ENCODE data around the gene ASPSCR1. TPM values are rescaled to one million over a fixed set of nuclear protein-coding genes. Genes with fewer than 3 reads are reported as not detected.

Gene ASPSCR1
- total RNA-seq, 1 donor from 2014 or later: 50.0 TPM

DNA sequence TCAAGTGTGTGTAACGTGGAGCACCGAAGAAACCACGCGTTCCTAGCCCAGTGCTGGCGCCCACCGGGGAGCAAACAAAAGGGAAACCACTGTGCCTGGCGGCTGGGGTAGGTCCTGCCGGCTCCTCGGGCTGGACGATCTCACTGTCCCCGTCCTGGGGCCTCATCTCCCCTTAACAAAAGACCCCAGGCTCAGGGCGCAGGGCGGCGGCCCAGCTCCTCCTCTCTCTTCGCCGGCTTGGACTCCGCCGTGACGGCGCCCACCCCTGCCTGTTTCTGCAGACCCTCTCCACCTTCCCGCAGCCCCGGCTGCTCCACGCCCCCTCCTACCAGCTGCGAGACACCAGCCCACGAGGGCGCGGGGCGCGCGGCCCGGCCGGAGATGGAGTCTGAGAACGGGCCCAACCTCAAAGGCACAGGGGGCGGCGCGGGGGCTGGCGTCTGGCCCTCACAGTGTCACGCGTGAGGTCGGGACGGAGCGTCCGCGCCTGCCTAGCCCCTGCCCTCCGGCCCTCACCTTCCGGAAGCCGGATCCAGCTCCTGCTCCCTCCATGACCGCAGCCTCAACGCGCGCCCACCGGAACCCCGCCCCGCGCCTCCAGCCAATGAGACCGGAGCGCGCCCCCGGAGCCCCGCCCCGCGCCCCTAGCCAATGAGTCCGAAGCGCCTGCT is 45.0 kb downstream of the ASPSCR1 start, which contains the start of gene CENPX:
CENPX (minus strand) TSS at position 569 of the 671 bp plus-strand sequence; CDS start at position 552, 17 bp downstream.
- peaks cover 22% of the 10 kb centered on the region for H3K4me1 Mint-ChIP-seq
- peaks cover 4% of the 10 kb centered on the region for H3K36me3 Mint-ChIP-seq (ENCODE audit: low read depth)
- no peaks in the 10 kb centered on the region for H3K27me3 Mint-ChIP-seq
- POLR2A ChIA-PET: interaction anchor here (0.5 to 3.2 kb wide), 23 partner anchors 13 to 427 kb away, joined by 3 to 43 read pairs (median 4); partner anchors contain the start of genes DCXR, GPS1, MCRIP1 and MRPL12
- TF ChIP-seq, protein P1, sequence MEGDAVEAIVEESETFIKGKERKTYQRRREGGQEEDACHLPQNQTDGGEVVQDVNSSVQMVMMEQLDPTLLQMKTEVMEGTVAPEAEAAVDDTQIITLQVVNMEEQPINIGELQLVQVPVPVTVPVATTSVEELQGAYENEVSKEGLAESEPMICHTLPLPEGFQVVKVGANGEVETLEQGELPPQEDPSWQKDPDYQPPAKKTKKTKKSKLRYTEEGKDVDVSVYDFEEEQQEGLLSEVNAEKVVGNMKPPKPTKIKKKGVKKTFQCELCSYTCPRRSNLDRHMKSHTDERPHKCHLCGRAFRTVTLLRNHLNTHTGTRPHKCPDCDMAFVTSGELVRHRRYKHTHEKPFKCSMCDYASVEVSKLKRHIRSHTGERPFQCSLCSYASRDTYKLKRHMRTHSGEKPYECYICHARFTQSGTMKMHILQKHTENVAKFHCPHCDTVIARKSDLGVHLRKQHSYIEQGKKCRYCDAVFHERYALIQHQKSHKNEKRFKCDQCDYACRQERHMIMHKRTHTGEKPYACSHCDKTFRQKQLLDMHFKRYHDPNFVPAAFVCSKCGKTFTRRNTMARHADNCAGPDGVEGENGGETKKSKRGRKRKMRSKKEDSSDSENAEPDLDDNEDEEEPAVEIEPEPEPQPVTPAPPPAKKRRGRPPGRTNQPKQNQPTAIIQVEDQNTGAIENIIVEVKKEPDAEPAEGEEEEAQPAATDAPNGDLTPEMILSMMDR (IDR thresholded peaks at IDR 0.05): no peak
- DNase-seq: no peak
- intact Hi-C loops (cut with micrococcal nuclease): loop anchor here (5.0 kb wide), 2 partner anchors 150 to 475 kb away; partner anchors contain the start of gene ARHGDIA
- no peak for ATAC-seq (ENCODE audit: low read depth)
- CTCF ChIA-PET: interaction anchor here (0.6 to 5.9 kb wide), 3 partner anchors 15 to 63 kb away, joined by 3 to 59 read pairs (median 3); partner anchors contain the start of gene DCXR
- H3K27ac Mint-ChIP-seq: peak within 1 kb of the TSS; percentile 35
- peak within 1 kb of the TSS; percentile 85 for H3K4me3 Mint-ChIP-seq
- H3K9me3 Mint-ChIP-seq: no peaks in the 10 kb centered on the region

- POLR2A ChIA-PET: interaction anchor here (0.6 to 3.2 kb wide), 18 partner anchors 12 to 426 kb away, joined by 3 to 43 read pairs (median 4); partner anchors contain the start of genes DCXR, GPS1, MCRIP1 and RFNG
- CTCF ChIA-PET: interaction anchor here (0.6 to 5.9 kb wide), 2 partner anchors 15 to 64 kb away, joined by 3 to 59 read pairs; partner anchors contain the start of gene DCXR
- Mint-ChIP-seq H3K36me3 (ENCODE audit: low read depth) (peaks cover 4% of the 10 kb centered on the region), H3K4me3 (peak within 1 kb of the TSS; percentile 85), H3K27me3 (no peaks in the 10 kb centered on the region), H3K27ac (no peak within 1 kb of the TSS), H3K4me1 (peaks cover 22% of the 10 kb centered on the region), H3K9me3 (no peaks in the 10 kb centered on the region)
- intact Hi-C loops (cut with micrococcal nuclease): loop anchor here (1.0 to 5.0 kb wide), 7 partner anchors 8 to 474 kb away; partner anchors contain the start of genes ARHGDIA, ASPSCR1, DCXR and FASN
- ATAC-seq (ENCODE audit: low read depth) (peak; percentile 96), DNase-seq (peak; percentile 97)
- TF ChIP-seq, protein P1 (IDR thresholded peaks at IDR 0.05): no peak
Measured at GRCh38 chr17:82022981-82023446, 45.6 kb downstream of the ASPSCR1 start, which contains the start of gene LRRC45. Gene LRRC45, plus strand, starts transcription at chr17:82023305. Its CDS starts 339 bp downstream, at chr17:82023644.

GRCh38 chr17:82023447-82024241 is 46.2 kb downstream of the ASPSCR1 start:
- Mint-ChIP-seq H3K36me3 (ENCODE audit: low read depth) (peaks cover 2% of the 10 kb centered on the region), H3K9me3 (no peaks in the 10 kb centered on the region), H3K27ac (no peak overlapping the region), H3K4me1 (peaks cover 22% of the 10 kb centered on the region), H3K27me3 (no peaks in the 10 kb centered on the region), H3K4me3 (peak overlapping the region; percentile 76)
- TF ChIP-seq, protein P1 (IDR thresholded peaks at IDR 0.05): no peak
- intact Hi-C loops (cut with micrococcal nuclease): loop anchor here (1.0 to 5.0 kb wide), 7 partner anchors 8 to 474 kb away; partner anchors contain the start of genes ARHGDIA, ASPSCR1, DCXR and FASN
- DNase-seq (no peak), ATAC-seq (ENCODE audit: low read depth) (no peak)
- ChIA-PET CTCF (interaction anchor here (5.9 kb wide), 1 partner anchor 64 kb away, joined by 59 read pairs; no protein-coding TSS in a partner anchor), POLR2A (interaction anchor here (0.6 to 3.2 kb wide), 14 partner anchors 12 to 426 kb away, joined by 3 to 43 read pairs (median 4); partner anchors contain the start of genes DCXR, GPS1, MCRIP1 and RFNG)

- ChIA-PET POLR2A (interaction anchor here (1.1 kb wide), 1 partner anchor 11 kb away, joined by 3 read pairs; no protein-coding TSS in a partner anchor), CTCF (interaction anchor here (5.9 kb wide), 1 partner anchor 65 kb away, joined by 59 read pairs; no protein-coding TSS in a partner anchor)
- no peak for ATAC-seq (ENCODE audit: low read depth)
- Mint-ChIP-seq H3K27me3 (peaks cover 2% of the 10 kb centered on the region), H3K27ac (no peak overlapping the region), H3K9me3 (no peaks in the 10 kb centered on the region), H3K4me3 (no peak overlapping the region), H3K4me1 (peaks cover 26% of the 10 kb centered on the region), H3K36me3 (ENCODE audit: low read depth) (no peaks in the 10 kb centered on the region)
- intact Hi-C loops (cut with micrococcal nuclease): loop anchor here (5.0 kb wide), 2 partner anchors 153 to 472 kb away; partner anchors contain the start of gene ARHGDIA
- no peak for DNase-seq
- TF ChIP-seq, protein P1 (IDR thresholded peaks at IDR 0.05): no peak
Measured at GRCh38 chr17:82024859-82025258, 47.4 kb downstream of the ASPSCR1 start.

Data from activated B cell treated with CpG ODN at 0.5 μM for 24 hours (primary cell).